GM18867 (cell line): ENCODE data around the gene UNK.

Experiments used
- ATAC-seq: cut with Tn5 transposase; IDR thresholded peaks from one replicate; pipeline ENCODE4 v1.9.1; 2021; ENCODE audit warnings: mild to moderate bottlenecking, moderate library complexity; ENCODE audit not compliant: unreplicated experiment

UNK gene

GRCh38 chr17:75819116-75819515 is 34.5 kb downstream of the UNK start:
- ATAC-seq = no peak

- ATAC-seq = no peak
Measured at GRCh38 chr17:75819678-75820077, 35.1 kb downstream of the UNK start.

- ATAC-seq = no peak
Measured at GRCh38 chr17:75820094-75821080, 35.8 kb downstream of the UNK start.

- no peak for ATAC-seq
Measured at GRCh38 chr17:75821552-75821951, 36.9 kb downstream of the UNK start.

GRCh38 chr17:75822119-75822799 is 37.7 kb downstream of the UNK start:
- ATAC-seq = no peak

GRCh38 chr17:75822800-75823166 is 38.2 kb downstream of the UNK start:
- ATAC-seq = no peak

- no peak for ATAC-seq
Measured at GRCh38 chr17:75823257-75824041, 38.8 kb downstream of the UNK start.

- no peak for ATAC-seq
Measured at GRCh38 chr17:75824050-75824552, 39.5 kb downstream of the UNK start.

GRCh38 chr17:75824666-75825065 is 40.1 kb downstream of the UNK start:
- no peak for ATAC-seq

GRCh38 chr17:75825149-75825552 is 40.5 kb downstream of the UNK start:
- no peak for ATAC-seq

GRCh38 chr17:75825748-75826370 is 41.3 kb downstream of the UNK start:
- ATAC-seq = no peak

- no peak for ATAC-seq
Measured at GRCh38 chr17:75826561-75827307, 42.1 kb downstream of the UNK start.

GRCh38 chr17:75827308-75828075 is 42.9 kb downstream of the UNK start:
- ATAC-seq = no peak

GRCh38 chr17:75828076-75828400 is 43.4 kb downstream of the UNK start:
- ATAC-seq = no peak

- ATAC-seq = no peak
Measured at GRCh38 chr17:75828741-75829140, 44.1 kb downstream of the UNK start.

- ATAC-seq = no peak
Measured at GRCh38 chr17:75829747-75830146, 45.1 kb downstream of the UNK start.

GRCh38 chr17:75830164-75831031 is 45.8 kb downstream of the UNK start:
- no peak for ATAC-seq

- no peak for ATAC-seq
Measured at GRCh38 chr17:75831032-75831571, 46.5 kb downstream of the UNK start.
